ENCODE results near the gene MLST8. TPM values are rescaled to one million over a fixed set of nuclear protein-coding genes. Genes with fewer than 3 reads are reported as not detected.
A peak's percentile ranks its signal among the peaks of the same experiment; 100 is the strongest.

Gene MLST8
- polyA plus RNA-seq, 2 donors: 27.8 to 38.3 TPM

DNA sequence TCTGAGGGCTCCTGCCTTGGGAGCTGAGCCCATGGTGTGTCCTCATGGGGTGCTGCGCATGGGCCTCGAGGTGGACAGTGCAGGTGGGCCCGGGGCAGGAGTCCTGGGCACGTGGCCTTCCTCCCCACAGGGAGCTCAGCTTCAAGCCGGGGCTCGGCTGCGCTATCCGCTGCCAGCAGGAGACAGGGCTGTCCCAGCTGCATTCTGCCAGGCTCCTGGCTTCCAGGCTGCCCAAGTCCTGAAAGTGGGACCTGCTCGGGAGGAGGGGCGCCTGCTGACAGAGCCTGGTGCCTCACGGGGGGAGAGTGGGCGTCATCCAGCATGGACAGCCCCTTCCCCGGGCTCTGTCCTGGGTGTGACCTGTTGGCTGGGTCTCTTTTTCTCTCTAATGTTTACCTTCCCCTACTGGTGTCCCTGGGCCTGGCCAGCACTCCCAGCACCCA lies 42.6 kb upstream of the MLST8 start:
- Histone ChIP-seq H3K36me3 (ENCODE audit: control insufficient read depth in 2 of 2, insufficient read depth in 2 of 2, low read length in 1 of 2) (peaks cover 5 to 18% of the 10 kb centered on the region in 2 donors), H3K4me1 (ENCODE audit: control insufficient read depth in 2 of 2, insufficient read depth in 2 of 2, low read length in 1 of 2) (peaks cover 21 to 54% of the 10 kb centered on the region in 2 donors), H3K27ac (ENCODE audit: low read depth in 2 of 2, low read length in 1 of 2) (peak overlapping the region; percentile 92 to 93), H3K27me3 (ENCODE audit: control insufficient read depth in 1 of 2, insufficient read depth in 2 of 2, low read length in 2 of 2) (no peaks in the 10 kb centered on the region), H3K9me3 (ENCODE audit: control insufficient read depth in 2 of 2, insufficient read depth in 1 of 2, low read depth in 1 of 2, low read length in 1 of 2) (no peaks in the 10 kb centered on the region), H3K4me3 (ENCODE audit: low read depth in 1 of 2, low read length in 2 of 2) (no peak overlapping the region)
- 50 to 72% methylated on average over 13 of the region's 13 CpGs for WGBS, 2 donors

DNA sequence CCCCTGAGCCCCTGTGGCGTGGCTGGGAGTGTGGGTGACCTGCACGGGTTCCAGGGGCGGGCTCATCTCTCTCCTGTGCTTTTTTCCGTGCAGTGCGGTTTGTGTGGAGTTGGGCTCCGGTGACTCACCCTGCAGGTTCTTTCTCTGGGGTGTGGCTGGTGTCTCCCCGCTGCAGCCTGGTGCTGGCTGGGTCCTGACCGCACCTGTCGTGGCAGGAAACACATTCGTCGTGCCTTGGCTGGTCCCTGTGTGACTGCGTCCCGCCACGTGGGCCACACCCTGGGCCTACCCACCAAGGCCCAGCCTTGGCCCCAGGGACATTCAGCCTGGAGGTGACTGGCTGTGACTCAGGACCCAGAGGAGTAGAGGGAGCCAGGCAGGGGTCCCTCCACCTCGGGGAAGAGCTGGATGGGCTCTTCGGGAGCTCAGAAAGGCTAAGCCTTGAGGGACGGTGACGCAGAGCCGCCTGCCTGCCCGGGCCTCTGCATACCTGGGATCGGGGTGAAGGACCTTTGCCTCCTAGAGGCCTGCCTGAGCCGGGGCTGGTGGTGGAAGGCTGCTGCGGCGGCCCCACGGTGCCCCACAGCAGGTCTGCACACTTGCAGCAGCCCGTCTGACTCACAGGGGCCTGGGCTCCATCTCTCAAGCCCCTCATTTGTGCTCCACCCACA lies 41.9 kb upstream of the MLST8 start:
- H3K36me3 ChIP-seq (ENCODE audit: control insufficient read depth in 2 of 2, insufficient read depth in 2 of 2, low read length in 1 of 2): peaks cover 5 to 21% of the 10 kb centered on the region in 2 donors
- H3K4me3 ChIP-seq (ENCODE audit: low read depth in 1 of 2, low read length in 2 of 2): no peak overlapping the region
- H3K27ac ChIP-seq (ENCODE audit: low read depth in 2 of 2, low read length in 1 of 2): peak overlapping the region; percentile 92 to 93
- H3K4me1 ChIP-seq (ENCODE audit: control insufficient read depth in 2 of 2, insufficient read depth in 2 of 2, low read length in 1 of 2): peaks cover 16 to 47% of the 10 kb centered on the region in 2 donors
- 55 to 62% methylated on average over 26 of the region's 26 CpGs for WGBS, 2 donors
- no peaks in the 10 kb centered on the region for H3K9me3 ChIP-seq (ENCODE audit: control insufficient read depth in 2 of 2, insufficient read depth in 1 of 2, low read depth in 1 of 2, low read length in 1 of 2)
- no peaks in the 10 kb centered on the region for H3K27me3 ChIP-seq (ENCODE audit: control insufficient read depth in 1 of 2, insufficient read depth in 2 of 2, low read length in 2 of 2)

DNA sequence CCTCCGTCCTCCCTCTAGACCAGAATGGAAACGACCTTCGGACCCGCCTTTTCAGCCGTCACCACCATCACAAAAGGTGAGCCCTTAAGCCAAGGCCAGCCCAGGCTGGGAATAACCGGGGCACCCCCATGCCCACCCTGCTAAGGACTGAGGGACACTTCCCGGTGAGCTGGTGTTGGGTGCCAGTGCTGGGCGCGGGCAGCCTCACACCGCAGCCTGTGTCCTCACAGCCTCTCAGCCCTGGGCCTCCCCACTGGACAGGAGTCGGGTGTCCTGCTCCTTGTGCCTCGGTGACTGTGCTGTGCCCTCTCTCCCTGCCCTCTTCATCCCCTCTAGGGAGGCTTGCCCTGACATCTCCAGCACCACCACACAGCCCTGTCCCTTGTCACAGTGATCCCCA lies 39.4 kb upstream of the MLST8 start:
- H3K9me3 ChIP-seq (ENCODE audit: control insufficient read depth in 2 of 2, insufficient read depth in 1 of 2, low read depth in 1 of 2, low read length in 1 of 2): no peaks in the 10 kb centered on the region
- no peak overlapping the region for H3K4me3 ChIP-seq (ENCODE audit: low read depth in 1 of 2, low read length in 2 of 2)
- no peak overlapping the region for H3K27ac ChIP-seq (ENCODE audit: low read depth in 2 of 2, low read length in 1 of 2)
- 93 to 96% methylated on average over 12 of the region's 12 CpGs for WGBS, 2 donors
- H3K36me3 ChIP-seq (ENCODE audit: control insufficient read depth in 2 of 2, insufficient read depth in 2 of 2, low read length in 1 of 2): peaks cover 5 to 39% of the 10 kb centered on the region in 2 donors
- peaks cover 3 to 28% of the 10 kb centered on the region in 2 donors for H3K4me1 ChIP-seq (ENCODE audit: control insufficient read depth in 2 of 2, insufficient read depth in 2 of 2, low read length in 1 of 2)
- H3K27me3 ChIP-seq (ENCODE audit: control insufficient read depth in 1 of 2, insufficient read depth in 2 of 2, low read length in 2 of 2): no peaks in the 10 kb centered on the region

DNA sequence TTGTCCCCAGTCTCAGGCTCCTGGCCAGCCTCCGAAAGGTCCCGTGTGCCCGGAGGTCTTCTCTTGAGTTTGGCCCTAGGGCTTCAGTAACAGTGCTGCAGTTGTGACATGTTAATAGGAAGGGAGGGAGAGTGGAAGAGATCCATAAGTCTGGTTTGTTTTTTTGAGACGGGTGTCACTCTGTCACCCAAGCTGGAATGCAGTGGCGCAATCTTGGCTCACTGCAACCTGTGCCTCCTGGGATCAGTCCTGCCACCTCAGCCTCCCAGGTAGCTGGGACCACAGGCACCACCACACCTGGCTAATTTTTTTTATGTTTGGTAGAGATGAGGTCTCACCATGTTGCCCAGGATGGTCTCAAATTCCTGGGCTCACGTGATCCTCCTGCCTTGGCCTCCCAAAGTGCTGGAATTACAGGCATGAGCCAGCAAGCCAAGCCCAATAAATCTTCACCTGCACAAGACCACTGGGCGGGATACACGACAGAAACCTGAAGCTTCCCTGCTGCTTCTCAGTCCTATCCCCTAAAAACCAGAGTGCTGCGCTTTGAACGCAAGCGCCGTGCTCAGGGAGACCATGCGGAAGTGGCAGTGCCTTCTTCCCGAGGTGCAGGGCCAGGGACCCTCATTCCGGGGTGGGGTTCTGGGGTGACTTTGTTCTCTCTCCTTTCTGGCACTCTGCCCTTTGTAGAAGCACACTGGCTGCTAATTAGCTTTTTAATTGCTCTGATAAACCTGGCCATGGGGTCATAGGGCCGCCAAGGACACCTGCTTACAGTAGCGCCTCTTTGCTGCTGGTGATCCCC lies 38.8 kb upstream of the MLST8 start:
- no peak overlapping the region for H3K4me3 ChIP-seq (ENCODE audit: low read depth in 1 of 2, low read length in 2 of 2)
- peaks cover 5 to 45% of the 10 kb centered on the region in 2 donors for H3K36me3 ChIP-seq (ENCODE audit: control insufficient read depth in 2 of 2, insufficient read depth in 2 of 2, low read length in 1 of 2)
- peaks cover 3 to 24% of the 10 kb centered on the region in 2 donors for H3K4me1 ChIP-seq (ENCODE audit: control insufficient read depth in 2 of 2, insufficient read depth in 2 of 2, low read length in 1 of 2)
- H3K27ac ChIP-seq (ENCODE audit: low read depth in 2 of 2, low read length in 1 of 2): no peak overlapping the region
- no peaks in the 10 kb centered on the region for H3K27me3 ChIP-seq (ENCODE audit: control insufficient read depth in 1 of 2, insufficient read depth in 2 of 2, low read length in 2 of 2)
- H3K9me3 ChIP-seq (ENCODE audit: control insufficient read depth in 2 of 2, insufficient read depth in 1 of 2, low read depth in 1 of 2, low read length in 1 of 2): no peaks in the 10 kb centered on the region
- 84 to 92% methylated on average over 17 of the region's 17 CpGs for WGBS, 2 donors

DNA sequence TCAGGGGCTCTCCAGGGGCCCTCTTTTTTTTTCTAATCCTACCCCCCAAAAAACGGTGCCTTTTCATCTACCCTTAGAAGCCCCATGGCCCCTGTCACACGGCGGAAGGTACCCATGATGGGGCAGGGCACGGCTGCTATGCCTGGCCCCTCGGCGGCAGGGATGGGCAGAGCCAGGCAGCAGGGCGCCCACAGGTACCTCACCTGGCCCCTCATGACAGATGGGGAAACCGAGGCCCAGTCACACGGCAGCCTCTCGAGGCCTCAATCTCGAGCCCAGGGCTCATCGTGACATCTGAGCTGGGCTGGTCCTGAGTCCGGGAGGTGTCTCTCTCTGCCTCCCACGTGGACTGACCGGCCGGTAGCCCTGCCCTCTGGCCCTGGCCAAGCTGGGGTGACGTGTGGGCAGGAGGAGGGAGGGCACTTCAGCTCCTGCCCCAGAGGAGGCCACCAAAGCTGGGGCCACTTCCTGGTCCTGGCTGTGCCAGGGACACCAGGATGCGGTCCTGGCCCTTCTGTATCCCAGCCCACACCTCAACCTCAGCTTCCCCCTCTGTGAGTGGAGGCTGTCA lies 38.1 kb upstream of the MLST8 start:
- Histone ChIP-seq H3K4me1 (ENCODE audit: control insufficient read depth in 2 of 2, insufficient read depth in 2 of 2, low read length in 1 of 2) (peaks cover 3 to 17% of the 10 kb centered on the region in 2 donors), H3K36me3 (ENCODE audit: control insufficient read depth in 2 of 2, insufficient read depth in 2 of 2, low read length in 1 of 2) (peaks cover 5 to 51% of the 10 kb centered on the region in 2 donors), H3K4me3 (ENCODE audit: low read depth in 1 of 2, low read length in 2 of 2) (no peak overlapping the region), H3K9me3 (ENCODE audit: control insufficient read depth in 2 of 2, insufficient read depth in 1 of 2, low read depth in 1 of 2, low read length in 1 of 2) (no peaks in the 10 kb centered on the region), H3K27ac (ENCODE audit: low read depth in 2 of 2, low read length in 1 of 2) (no peak overlapping the region), H3K27me3 (ENCODE audit: control insufficient read depth in 1 of 2, insufficient read depth in 2 of 2, low read length in 2 of 2) (no peaks in the 10 kb centered on the region)
- 80 to 93% methylated on average over 18 of the region's 18 CpGs for WGBS, 2 donors

DNA sequence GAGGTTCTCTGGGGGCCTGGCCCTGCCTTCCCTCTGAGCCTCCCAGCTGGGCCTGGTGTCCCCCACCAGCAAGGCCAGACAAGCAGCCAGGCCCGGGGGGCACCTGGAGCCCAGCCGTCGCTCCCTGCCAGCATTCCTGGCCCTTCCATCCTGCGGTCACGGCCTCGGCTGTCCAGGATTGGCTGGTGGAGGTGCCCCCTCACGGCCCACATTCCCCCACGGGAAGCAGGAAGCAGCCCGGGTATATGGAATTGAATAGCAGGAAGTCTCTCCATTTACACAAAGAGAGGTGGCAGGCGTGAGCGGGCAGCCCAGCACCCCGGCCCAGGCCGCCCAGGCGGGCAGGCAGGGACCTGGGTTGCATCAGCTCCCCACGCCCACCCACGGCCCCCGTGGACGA lies 35.2 kb upstream of the MLST8 start:
- WGBS, 2 donors: 78 to 84% methylated on average over 17 to 18 of the region's 18 CpGs
- peaks cover 17 to 73% of the 10 kb centered on the region in 2 donors for H3K36me3 ChIP-seq (ENCODE audit: control insufficient read depth in 2 of 2, insufficient read depth in 2 of 2, low read length in 1 of 2)
- peaks cover 0 to 2% of the 10 kb centered on the region in 2 donors for H3K4me1 ChIP-seq (ENCODE audit: control insufficient read depth in 2 of 2, insufficient read depth in 2 of 2, low read length in 1 of 2)
- peak overlapping the region in 1 of 2 donors; percentile 35 for H3K4me3 ChIP-seq (ENCODE audit: low read depth in 1 of 2, low read length in 2 of 2)
- H3K27me3 ChIP-seq (ENCODE audit: control insufficient read depth in 1 of 2, insufficient read depth in 2 of 2, low read length in 2 of 2): no peaks in the 10 kb centered on the region
- no peaks in the 10 kb centered on the region for H3K9me3 ChIP-seq (ENCODE audit: control insufficient read depth in 2 of 2, insufficient read depth in 1 of 2, low read depth in 1 of 2, low read length in 1 of 2)
- peak overlapping the region in 1 of 2 donors; percentile 61 for H3K27ac ChIP-seq (ENCODE audit: low read depth in 2 of 2, low read length in 1 of 2)

DNA sequence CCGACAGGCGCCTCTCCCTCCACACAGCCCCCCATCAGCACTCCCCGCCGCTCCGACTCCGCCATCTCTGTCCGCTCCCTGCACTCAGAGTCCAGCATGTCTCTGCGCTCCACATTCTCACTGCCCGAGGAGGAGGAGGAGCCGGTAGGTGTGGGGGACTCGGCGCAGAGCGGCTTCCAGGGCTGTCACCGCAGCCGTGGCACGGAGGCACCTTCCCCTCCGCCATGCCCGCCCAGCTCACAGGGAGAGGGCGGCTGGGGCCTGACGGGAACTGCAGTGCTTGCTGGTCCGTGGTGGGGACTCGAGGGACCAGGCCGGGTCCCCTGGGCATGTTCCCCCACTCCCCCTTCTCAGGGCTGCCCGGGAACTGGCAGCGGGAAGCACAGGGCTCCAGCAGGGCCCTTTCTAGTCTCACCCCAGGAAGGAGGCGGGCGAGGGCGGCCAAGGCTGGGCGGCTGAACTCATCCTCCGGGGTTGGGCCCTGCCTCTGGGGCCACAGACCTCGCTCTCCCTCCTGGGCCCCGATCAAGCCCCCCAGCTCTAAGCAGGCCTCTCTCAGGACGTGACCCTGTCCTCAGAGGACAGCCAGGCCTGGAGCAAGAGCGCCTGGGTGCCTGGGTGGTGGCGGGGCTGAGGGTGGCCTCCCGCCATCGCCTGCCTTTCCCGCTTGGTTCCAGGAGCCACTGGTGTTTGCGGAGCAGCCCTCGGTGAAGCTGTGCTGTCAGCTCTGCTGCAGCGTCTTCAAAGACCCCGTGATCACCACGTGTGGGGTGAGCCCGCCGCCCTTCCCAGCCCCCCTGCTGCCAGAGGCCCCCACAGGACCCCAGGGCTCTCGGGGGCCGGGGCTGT lies 34.4 kb upstream of the MLST8 start:
- Histone ChIP-seq H3K36me3 (ENCODE audit: control insufficient read depth in 2 of 2, insufficient read depth in 2 of 2, low read length in 1 of 2) (peaks cover 19 to 75% of the 10 kb centered on the region in 2 donors), H3K4me1 (ENCODE audit: control insufficient read depth in 2 of 2, insufficient read depth in 2 of 2, low read length in 1 of 2) (peaks cover 0 to 6% of the 10 kb centered on the region in 2 donors), H3K27me3 (ENCODE audit: control insufficient read depth in 1 of 2, insufficient read depth in 2 of 2, low read length in 2 of 2) (no peaks in the 10 kb centered on the region), H3K9me3 (ENCODE audit: control insufficient read depth in 2 of 2, insufficient read depth in 1 of 2, low read depth in 1 of 2, low read length in 1 of 2) (no peaks in the 10 kb centered on the region), H3K4me3 (ENCODE audit: low read depth in 1 of 2, low read length in 2 of 2) (peak overlapping the region in 1 of 2 donors; percentile 35), H3K27ac (ENCODE audit: low read depth in 2 of 2, low read length in 1 of 2) (no peak overlapping the region)
- WGBS, 2 donors: 84 to 87% methylated on average over 46 to 47 of the region's 47 CpGs

DNA sequence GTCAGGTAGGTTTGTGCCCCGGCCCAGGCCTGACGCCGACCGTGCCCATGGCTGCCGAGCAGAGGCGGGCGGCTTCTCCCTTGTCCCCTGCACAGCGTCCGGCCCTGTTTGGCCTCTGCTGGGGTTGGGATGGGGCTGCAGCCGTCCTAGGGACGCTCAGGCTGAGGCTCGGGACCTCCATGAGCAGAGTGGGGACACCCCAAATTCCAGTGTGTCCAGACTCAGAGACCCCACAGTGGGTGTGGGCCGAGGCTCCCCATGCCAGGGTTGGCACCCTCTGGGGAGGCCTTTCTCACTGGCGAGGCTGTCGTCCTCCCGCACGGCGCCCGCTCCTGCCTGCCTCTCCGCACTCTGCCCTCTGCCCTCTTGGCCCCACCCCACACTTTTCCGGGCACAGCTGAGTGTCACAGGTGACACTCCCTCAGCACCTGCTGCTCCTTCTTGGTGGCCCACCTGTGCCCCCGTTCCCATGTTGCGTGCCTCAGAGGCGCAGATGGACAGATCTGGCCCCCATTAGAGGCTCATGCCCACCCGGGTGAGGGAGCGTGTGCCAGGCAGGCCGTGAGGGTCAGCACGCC lies 33.6 kb upstream of the MLST8 start:
- WGBS, 2 donors: 91 to 94% methylated on average over 28 of the region's 28 CpGs
- no peak overlapping the region for H3K27ac ChIP-seq (ENCODE audit: low read depth in 2 of 2, low read length in 1 of 2)

More for the DNA sequence above, 33.6 kb upstream of the MLST8 start:
- peaks cover 21 to 76% of the 10 kb centered on the region in 2 donors for H3K36me3 ChIP-seq (ENCODE audit: control insufficient read depth in 2 of 2, insufficient read depth in 2 of 2, low read length in 1 of 2)
- no peaks in the 10 kb centered on the region for H3K9me3 ChIP-seq (ENCODE audit: control insufficient read depth in 2 of 2, insufficient read depth in 1 of 2, low read depth in 1 of 2, low read length in 1 of 2)
- H3K4me1 ChIP-seq (ENCODE audit: control insufficient read depth in 2 of 2, insufficient read depth in 2 of 2, low read length in 1 of 2): peaks cover 0 to 13% of the 10 kb centered on the region in 2 donors
- H3K4me3 ChIP-seq (ENCODE audit: low read depth in 1 of 2, low read length in 2 of 2): no peak overlapping the region
- H3K27me3 ChIP-seq (ENCODE audit: control insufficient read depth in 1 of 2, insufficient read depth in 2 of 2, low read length in 2 of 2): no peaks in the 10 kb centered on the region
